ENCODE data around the gene HLA-DPA1. TPM values are rescaled to one million over a fixed set of nuclear protein-coding genes. Genes with fewer than 3 reads are reported as not detected.

HLA-DPA1 gene
- total and polyA plus RNA-seq, 10 of the 15 experiments (the other 5 are each of a cell fraction or from before 2014, with no cell fraction given): 508 to 1,640 (median 829) TPM

DNA sequence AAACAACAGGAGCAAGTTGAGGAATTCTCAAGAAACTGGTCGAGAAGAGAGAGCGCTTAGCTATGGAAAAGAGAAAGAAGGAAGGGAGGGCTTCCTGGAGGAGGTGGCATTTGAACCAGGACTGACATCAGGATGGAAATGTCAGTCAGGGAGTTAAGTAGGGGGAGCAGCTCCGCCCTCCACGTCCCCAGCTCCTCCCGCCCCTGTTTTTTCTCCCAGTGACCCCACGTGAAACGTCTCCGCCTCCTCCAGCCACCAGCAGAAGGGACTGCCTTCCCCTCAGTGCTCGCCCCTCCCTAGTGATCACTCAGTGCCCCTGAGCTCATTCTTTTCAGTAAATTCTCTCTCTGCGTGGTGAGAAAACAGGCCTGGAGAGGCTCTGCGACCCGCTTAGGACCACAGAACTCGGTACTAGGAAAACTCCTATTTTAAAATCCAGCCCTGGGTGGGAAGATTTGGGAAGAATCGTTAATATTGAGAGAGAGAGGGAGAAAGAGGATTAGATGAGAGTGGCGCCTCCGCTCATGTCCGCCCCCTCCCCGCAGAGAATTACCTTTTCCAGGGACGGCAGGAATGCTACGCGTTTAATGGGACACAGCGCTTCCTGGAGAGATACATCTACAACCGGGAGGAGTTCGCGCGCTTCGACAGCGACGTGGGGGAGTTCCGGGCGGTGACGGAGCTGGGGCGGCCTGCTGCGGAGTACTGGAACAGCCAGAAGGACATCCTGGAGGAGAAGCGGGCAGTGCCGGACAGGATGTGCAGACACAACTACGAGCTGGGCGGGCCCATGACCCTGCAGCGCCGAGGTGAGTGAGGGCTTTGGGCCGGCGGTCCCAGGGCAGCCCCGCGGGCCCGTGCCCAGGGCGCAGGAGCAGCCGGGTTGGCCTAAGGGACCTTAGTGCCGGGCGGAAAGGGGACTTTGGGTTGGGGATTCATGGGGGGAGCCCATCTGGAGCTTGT, 7.0 kb upstream of the HLA-DPA1 start (continued):
- no peak for TF ChIP-seq RBBP5 (conservative IDR thresholded peaks at IDR 0.05)

- peaks cover 26% of the 10 kb centered on the region for H3K4me1 ChIP-seq (ENCODE audit: control insufficient read depth, insufficient read depth, low read length)
- peak overlapping the region; percentile 80; the same call in 1 of the 2 replicates for H3K4me3 ChIP-seq
- WGBS (ENCODE audit: insufficient coverage, insufficient replicate concordance, low lambda C conversion rate, missing lambda C conversion rate): 77% methylated on average over 4 of the region's 4 CpGs
- peak; percentile 16 for TF ChIP-seq POLR2AphosphoS5 (IDR thresholded peaks at IDR 0.05; ENCODE audit: low read length)
- TF ChIP-seq SMAD5 (IDR thresholded peaks at IDR 0.05; ENCODE audit: low read depth): 0 out of 2 replicates have a peak, but pooled peaks have one; percentile 11
- TF ChIP-seq ZNF274 (IDR thresholded peaks at IDR 0.05; ENCODE audit: insufficient read depth, insufficient read length): no peak
- TF ChIP-seq YY1 (IDR thresholded peaks at IDR 0.05; ENCODE audit: low read depth, low read length): 0 out of 2 replicates have a peak, but pooled peaks have one; percentile 3
- no peak for TF ChIP-seq MYC (IDR thresholded peaks at IDR 0.05; ENCODE audit: insufficient read depth, insufficient read length, insufficient replicate concordance, low read length, severe bottlenecking)
- intact Hi-C loops (cut with micrococcal nuclease; ENCODE audit: unreplicated experiment): no loop called here
- H3K27ac ChIP-seq (ENCODE audit: control insufficient read depth, insufficient read depth): peak overlapping the region; percentile 53; the same call in 1 of the 2 replicates
- H3K36me3 ChIP-seq (ENCODE audit: control insufficient read depth in 2 of 2, insufficient read depth in 2 of 2, low read length in 1 of 2): peaks cover 4 to 19% of the 10 kb centered on the region in 2 experiments; a peak in 3 of 4 replicates
- no TSS peak for BruUV-seq (replicated peaks)
- ChIA-PET POLR2A (interaction anchor here (1.1 to 6.7 kb wide), 6 partner anchors 11 to 79 kb away, joined by 3 to 56 read pairs (median 6); no protein-coding TSS in a partner anchor), CTCF (interaction anchor here (0.9 to 14.2 kb wide), 6 partner anchors 11 to 125 kb away, joined by 3 to 281 read pairs (median 10); no protein-coding TSS in a partner anchor), RAD21 (ENCODE audit: unreplicated experiment) (interaction anchor here (1.1 to 6.8 kb wide), 3 partner anchors 50 to 68 kb away, joined by 3 to 108 read pairs (median 3); no protein-coding TSS in a partner anchor), SMC1A (ENCODE audit: uncharacterized antibody, unreplicated experiment) (interaction anchor here (1.2 to 7.7 kb wide), 4 partner anchors 11 to 70 kb away, joined by 4 to 177 read pairs (median 12); no protein-coding TSS in a partner anchor)
- no peak for DNase-seq (ENCODE audit: low read depth, low spot score)
- H3K9ac ChIP-seq (ENCODE audit: control insufficient read depth, insufficient read depth, low read length): no peak overlapping the region
- no peak for ATAC-seq
- no peak overlapping the region for H2AFZ ChIP-seq (ENCODE audit: control insufficient read depth, low read depth, low read length)
- peaks cover 68% of the 10 kb centered on the region for H3K79me2 ChIP-seq (ENCODE audit: control insufficient read depth, insufficient read depth, low read length)
- in situ Hi-C loops (cut with MboI): no loop called here
- no peaks in the 10 kb centered on the region for H3K27me3 ChIP-seq (replicated peaks in 1 of 2; ENCODE audit: control insufficient read depth in 2 of 2, insufficient read depth in 2 of 2, low read length in 1 of 2)
- no peaks in the 10 kb centered on the region for H4K20me1 ChIP-seq (ENCODE audit: control insufficient read depth, insufficient read depth)
- H3K4me2 ChIP-seq (ENCODE audit: control insufficient read depth, insufficient read depth): peak overlapping the region; percentile 60
- no peak for FAIRE-seq
- H3K9me3 ChIP-seq (replicated peaks; ENCODE audit: control insufficient read depth, insufficient read depth, low read length): no peaks in the 10 kb centered on the region
These were observed 6.1 kb upstream of the HLA-DPA1 start for GRCh38 chr6:33079580-33079979.

Measured in GM12878 (cell line).